ENCODE measurements around the gene TAF1B.

Gene TAF1B

GRCh38 chr2:9946076-9946475 lies 102.8 kb downstream of the TAF1B start:
- no peak for DNase-seq

DNA sequence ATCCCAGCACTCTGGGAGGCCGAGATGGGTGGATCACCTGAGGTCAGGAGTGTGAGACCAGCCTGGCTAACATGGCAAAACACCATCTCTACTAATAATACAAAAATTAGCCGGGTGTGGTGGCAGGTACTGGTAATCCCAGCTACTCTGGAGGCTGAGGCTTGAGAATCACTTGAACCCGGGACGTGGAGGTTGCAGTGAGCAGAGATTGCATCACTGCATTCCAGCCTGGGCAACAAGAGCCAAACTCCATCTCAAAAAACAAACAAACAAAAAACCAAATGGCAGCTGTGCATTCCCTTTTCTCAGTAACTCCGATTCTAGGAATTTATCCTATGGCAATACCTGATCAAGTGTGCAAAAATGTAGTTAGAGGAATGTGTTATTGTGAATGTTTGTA lies 103.5 kb downstream of the TAF1B start:
- no peak for DNase-seq

GRCh38 chr2:9948721-9949120 lies 105.4 kb downstream of the TAF1B start:
- no peak for DNase-seq

DNA sequence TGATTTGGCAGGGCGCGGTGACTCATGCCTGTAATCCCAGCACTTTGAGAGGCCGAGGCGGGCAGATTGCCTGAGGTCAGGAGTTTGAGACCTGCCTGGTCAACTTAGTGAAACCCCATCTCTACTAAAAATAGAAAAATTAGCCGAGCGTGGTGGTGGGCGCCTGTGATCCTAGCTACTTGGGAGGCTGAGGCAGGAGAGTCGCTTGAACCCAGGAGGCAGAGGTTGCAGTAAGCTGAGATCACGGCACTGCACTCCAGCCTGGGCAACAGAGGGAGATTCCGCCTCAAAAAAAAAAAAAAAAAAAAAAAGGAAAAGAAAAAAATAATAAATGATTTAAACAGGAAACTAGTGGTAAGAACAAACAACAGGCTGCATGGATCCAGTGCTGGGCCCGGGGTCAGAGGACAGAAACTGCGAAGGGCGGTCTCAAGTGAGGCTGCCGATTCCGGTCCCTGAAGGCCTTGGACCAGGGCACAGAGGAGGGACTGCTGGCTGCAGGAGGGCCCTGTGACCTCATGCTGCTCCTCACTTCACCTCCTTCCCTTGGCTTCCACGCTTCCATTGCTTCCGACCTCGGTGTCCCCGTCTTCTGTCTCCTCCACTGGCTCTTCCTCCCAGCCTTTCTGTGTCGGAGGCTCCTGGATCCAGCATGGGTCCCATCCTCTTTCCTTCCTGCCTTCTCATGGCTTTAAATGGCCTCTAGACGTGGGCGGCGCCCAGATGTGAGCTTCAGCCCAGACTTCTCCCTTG lies 106.1 kb downstream of the TAF1B start:
- no peak for DNase-seq

DNA sequence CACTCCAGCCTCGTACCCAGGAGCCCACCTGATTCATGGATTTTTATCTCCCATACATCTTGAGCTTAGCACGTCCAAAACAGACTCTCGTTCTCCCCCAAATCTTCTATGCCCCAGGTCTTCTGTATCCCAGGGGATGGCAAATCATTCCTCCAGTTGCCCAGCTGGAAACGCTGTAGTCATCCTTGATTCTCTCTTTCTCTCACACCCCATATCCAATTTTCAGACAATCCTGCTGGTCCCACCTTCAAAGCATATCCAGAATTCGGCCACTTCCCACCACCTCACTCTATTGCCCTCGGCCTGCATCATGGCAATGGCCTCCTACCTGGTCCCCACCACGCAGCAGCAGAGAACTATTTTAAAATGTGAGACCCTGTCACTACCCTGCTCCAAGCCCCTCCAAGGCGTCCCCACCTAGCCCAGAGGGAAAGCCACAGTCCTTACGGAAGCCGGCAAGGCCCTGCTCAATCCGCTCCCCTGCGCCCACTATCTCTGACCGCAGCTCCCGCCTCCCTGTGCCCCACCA lies 106.8 kb downstream of the TAF1B start:
- no peak for DNase-seq

DNA sequence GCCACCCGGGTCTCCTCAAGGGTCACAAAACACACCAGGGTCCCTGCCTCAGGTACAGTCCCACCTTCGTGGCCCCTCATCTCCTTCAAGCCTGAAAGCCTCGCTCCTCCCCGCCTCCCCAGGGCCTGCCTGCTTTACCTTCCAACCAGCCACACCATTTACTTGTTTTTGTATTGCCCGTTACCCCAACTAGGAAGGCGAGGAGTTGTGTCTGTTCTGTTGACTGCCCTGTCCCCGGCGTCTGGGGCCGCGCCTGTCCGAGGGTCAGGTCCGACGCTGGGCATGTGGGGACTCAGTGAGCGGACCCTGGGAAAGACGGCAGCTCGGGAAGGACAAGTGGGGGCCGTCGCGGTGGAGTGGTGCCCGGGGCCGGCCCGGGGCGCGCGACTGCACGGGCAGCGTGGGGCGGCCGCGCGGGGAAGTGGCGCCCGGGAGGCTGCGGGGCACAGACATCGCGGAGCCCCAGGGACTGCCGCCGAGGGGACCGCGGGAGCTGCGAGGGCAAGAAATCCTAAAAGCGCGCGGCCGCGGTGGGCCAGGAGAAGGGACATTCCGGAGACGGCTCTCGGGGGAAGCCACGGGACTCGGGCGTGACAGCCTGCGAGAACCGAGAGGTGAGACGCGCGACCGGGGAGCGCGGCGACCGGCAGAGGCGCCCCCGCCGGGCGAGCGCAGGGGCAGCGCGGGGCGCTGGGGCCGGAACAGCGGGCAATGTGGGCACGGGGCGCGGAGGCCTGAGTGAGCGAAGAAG lies 107.4 kb downstream of the TAF1B start:
- DNase-seq, result no peak

DNA sequence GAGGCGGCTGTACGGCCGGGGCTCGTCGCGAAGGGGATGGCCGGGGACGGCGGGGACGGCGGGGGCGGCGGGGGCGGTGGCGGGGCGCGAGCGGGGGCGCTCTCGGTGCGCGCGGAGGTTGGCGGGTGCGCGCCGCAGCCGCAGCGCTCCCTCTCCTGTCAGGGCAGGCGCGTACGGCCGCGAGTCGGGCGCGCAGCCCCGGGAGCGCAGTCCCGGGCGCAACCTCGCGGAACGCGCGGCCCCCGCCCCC lies 107.9 kb downstream of the TAF1B start:
- no peak for DNase-seq

DNA sequence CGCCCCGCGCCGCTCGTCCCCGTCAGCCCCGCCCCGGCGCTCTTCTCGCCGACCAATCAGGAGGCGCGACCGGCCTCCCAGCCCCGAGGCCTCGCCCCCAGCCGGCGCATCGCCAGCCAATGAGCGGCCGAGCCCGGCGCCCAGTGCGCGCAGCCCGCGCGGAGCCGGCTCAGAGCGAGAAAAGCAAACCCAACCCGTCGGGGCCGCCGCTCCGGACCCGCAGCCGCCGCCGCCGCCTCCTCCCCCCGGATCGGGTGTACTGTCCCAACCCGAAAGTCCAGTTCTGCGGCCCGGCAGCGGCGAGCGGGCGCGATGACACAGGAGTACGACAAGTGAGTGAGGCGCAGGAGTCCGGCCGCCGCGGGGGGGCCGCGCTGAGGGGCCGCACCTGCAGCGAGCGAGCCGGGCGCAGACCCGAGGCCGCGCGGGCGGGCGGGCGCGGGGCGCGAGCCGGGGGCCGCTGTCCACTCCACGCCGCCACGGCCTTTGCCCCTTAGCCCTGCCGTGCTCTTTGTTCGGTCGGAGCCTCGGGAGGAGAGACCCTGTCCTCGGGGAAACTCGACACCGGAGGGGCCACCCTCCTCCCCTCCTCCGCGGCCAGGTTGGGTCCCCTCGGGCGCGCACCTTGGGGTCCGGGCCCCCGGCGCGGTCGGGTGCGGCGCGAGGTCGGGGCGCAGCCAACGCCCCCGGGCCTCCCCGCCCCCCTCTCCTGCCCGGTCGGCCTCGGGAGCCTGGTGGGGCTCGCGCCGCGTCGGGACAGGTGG lies 108.4 kb downstream of the TAF1B start, which contains the start of gene GRHL1:
GRHL1 (plus strand) TSS at position 172 of the 764 bp plus-strand sequence; CDS start at position 313, 141 bp downstream.
- no peak for DNase-seq

DNA sequence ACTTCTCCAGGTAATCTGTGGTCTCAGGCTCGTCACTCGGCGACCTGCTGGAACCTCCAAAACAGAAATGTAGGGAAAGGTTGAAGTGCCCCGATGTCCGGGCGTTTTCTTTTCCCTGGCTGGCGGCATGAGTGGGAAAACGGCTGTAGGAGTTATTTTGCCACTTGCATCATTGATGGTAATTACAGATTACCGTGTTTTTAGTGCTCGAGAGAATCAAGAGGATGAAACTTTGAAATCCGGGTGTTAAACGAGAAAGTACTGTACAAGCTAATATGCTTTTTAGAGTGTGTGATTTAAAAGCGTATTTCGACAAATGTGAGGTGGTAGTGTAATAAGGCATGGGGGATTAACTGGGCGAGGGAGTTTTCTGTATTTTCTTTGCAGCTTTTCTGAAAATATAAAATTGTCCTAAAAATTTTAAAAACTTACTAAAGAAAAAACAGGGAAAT lies 109.0 kb downstream of the TAF1B start:
- DNase-seq, result no peak

DNA sequence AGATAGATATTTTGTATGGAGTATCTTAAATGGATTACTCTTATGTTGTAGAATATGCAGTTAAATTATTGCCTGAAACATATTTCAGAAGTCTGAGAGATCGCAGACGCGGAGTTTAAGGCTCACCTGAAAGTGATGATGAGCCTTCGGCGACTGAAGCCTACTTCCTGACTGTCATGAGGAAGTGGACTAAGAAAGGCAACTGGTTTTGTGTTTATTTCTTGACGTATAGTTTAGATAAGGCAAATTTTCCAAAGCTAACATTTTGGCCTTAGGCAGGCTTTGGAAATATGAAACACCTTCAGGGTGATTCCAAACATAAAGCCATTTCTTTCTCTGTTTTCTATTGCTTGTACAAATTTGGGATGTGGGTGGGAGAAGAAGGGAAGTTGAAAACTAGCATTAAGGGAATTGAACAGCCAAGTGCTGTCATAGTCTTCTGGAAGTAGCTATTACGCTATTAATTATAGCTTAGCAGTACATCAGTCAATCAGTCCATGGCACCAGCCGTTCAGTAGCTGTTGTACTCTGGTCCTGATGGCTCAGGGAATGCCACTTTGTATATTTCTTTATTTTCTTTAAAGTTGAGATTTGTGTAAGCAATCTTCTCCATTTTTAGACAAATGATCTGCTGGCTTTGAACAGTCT lies 109.7 kb downstream of the TAF1B start:
- no peak for DNase-seq

DNA sequence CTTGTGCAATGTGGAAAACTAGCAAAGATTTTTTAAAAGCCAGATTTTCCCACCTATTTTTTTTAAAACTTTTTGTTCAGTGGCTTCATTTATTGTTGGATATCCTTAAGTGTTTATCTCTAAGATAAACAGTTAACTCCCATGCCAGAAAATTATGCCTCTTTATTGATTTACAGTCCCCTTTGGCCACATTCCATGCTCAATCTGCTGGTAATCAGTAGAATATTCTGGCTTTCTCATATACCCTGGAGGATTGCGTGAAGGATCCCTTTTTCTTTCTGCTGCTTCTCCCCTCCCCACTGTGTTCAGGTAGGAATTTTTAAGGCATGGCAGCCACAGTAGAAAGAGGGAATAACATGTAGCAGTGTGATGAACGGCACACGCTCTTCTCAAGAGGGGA lies 110.9 kb downstream of the TAF1B start:
- no peak for DNase-seq

- DNase-seq, result no peak
Observed at GRCh38 chr2:9958057-9958456, 114.8 kb downstream of the TAF1B start.

DNA sequence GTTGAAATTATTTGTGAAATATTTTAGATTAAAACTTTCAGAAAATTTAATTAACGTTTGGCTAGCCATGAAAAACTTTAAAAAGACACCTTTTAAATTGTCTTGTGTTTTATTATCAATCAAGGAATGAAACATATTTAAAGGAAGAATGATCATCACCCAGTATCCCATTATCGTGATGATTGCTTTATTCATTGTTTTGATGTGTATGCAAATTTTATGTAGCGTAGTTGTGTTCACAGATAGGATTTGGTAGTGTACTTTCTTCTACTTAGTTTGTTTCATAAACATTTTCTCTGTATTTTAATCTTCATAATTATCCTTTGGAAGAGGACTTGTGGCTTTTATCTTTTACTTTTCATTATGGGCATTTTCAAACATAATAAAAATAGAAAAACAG lies 116.0 kb downstream of the TAF1B start:
- DNase-seq, result no peak

GRCh38 chr2:9961013-9961412 lies 117.7 kb downstream of the TAF1B start:
- no peak for DNase-seq

DNA sequence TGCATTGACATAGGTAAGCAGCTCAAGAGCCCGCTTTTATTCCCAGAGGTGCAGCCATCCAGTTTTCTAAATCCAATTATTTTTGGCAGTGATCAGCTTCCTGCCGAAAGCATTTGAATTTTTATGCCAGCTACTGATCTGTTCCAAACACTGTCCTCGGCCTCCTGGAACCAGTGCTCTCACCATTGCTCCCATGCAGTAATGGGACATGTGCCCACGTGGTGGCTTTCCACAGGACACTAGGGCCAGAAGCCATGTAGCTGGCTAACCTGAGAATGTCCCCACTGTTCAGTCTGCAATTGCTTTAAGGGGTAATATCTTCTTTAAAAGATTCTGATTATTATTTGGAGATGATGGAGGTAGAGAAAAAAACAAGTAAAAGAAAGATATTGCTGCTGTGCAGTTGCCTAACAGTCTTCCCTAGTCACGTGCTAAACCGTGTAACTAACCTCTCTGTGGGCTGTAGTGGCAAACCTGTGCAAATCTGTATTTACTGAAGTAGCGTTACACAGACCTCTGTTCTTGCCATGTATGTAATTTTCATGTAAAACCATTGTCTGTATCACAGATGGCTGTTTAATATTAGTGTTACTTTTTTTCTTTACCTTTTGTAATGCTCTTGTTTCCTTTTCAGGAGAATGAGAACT lies 121.2 kb downstream of the TAF1B start:
- no peak for DNase-seq

- DNase-seq, result no peak
Observed at GRCh38 chr2:9965119-9965822, 122.0 kb downstream of the TAF1B start.

DNA sequence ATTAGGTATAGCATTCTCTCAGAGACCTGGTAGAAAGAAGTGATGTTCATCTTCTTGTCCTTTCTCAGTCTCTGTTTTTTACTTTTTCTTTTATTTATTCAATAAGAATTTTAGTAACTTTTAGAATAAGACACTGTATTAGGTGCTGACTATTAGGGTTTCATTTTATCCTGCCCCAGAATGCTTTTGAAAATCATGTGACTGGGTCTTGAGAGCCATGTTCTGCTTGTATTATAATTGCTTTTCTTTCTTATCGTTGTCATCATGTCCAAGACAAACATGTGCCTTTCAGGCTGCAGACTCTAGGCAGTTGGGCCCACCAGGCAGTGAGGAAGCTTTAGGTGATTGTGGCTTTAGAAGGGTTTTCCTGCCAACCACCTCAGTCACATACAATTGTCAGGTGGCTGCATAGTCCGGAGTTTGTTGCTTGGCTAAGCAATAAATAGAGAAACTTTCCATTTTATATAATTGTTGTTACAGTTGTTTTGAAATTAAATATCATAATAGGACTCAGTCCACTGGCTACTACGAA lies 123.3 kb downstream of the TAF1B start:
- no peak for DNase-seq

DNA sequence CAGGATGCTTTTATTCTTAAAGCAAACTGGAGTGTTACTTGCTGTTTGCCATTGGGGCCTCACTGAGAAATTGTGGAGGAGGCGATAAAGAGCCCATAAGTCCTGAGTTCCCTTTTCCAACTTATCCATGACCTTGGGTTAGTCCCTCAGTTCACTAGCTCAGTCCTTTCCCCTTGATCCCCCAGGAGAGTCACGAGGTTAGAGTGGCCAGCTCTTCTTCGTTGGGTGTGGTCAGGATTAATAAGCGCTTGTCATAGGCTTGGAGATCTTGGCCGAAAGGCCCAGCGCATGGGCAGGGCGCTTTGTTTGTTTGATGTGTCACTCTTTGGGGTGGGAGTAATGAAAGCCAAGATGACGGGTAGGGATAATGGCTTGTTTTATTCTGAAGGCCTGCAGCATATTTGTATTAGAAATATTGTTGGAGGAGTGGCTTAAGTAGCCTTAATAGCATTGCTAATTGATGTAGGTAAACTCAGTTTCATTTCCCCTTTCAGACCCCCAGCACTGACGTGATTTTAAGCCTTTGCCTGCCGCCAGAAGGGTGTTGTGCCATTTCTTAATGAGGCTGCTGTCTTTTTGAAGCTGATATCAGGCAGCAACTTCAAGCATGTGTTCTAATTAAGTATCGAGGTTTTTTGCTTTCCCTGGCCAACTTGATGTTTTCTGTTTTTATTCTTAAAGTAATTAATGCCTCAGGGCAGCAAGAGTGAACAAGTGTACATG lies 123.9 kb downstream of the TAF1B start:
- no peak for DNase-seq

GRCh38 chr2:9968553-9969497 lies 125.6 kb downstream of the TAF1B start:
- DNase-seq, result no peak

Data from NK-92 treated with Interleukin-12 subunit alpha and Interleukin-12 subunit beta, amount 100 ng/mL, for 24 hours (cell line).